ENCODE measurements around the gene ANKRD33B.
"Not testable (repeated sequence)": the region's sequence is repeated elsewhere in the genome, so short reads cannot be mapped to it uniquely, and the experiment has no call there.

The ANKRD33B gene

GRCh38 chr5:10543585-10544040 is 20.3 kb upstream of the ANKRD33B start:
- H3K27me3 ChIP-seq, result no peaks in the 10 kb centered on the region
- H3K9me3 ChIP-seq, result no peaks in the 10 kb centered on the region
- peak overlapping the region; percentile 4 for H3K27ac ChIP-seq
- no peaks in the 10 kb centered on the region for H3K36me3 ChIP-seq
- H3K4me1 ChIP-seq (ENCODE audit: control insufficient read depth in 1 of 2, insufficient read depth in 1 of 2, low read depth in 1 of 2, low read length in 1 of 2), result peaks cover 53 to 57% of the 10 kb centered on the region in 2 experiments
- no peak overlapping the region for H3K4me3 ChIP-seq (ENCODE audit: low read depth in 1 of 2, low read length in 1 of 2)
- no peak for TF ChIP-seq CTCF (IDR thresholded peaks at IDR 0.05)

- Histone ChIP-seq H3K27me3 (no peaks in the 10 kb centered on the region), H3K4me1 (ENCODE audit: control insufficient read depth in 1 of 2, insufficient read depth in 1 of 2, low read depth in 1 of 2, low read length in 1 of 2) (peaks cover 39 to 46% of the 10 kb centered on the region in 2 experiments), H3K9me3 (no peaks in the 10 kb centered on the region), H3K4me3 (ENCODE audit: low read depth in 1 of 2, low read length in 1 of 2) (no peak overlapping the region), H3K27ac (no peak overlapping the region), H3K36me3 (no peaks in the 10 kb centered on the region)
- TF ChIP-seq CTCF (IDR thresholded peaks at IDR 0.05), result no peak
Measured at GRCh38 chr5:10545084-10545483, 18.8 kb upstream of the ANKRD33B start.

- peaks cover 37 to 46% of the 10 kb centered on the region in 2 experiments for H3K4me1 ChIP-seq (ENCODE audit: control insufficient read depth in 1 of 2, insufficient read depth in 1 of 2, low read depth in 1 of 2, low read length in 1 of 2)
- H3K4me3 ChIP-seq (ENCODE audit: low read depth in 1 of 2, low read length in 1 of 2), result no peak overlapping the region
- TF ChIP-seq CTCF (IDR thresholded peaks at IDR 0.05), result no peak
- no peaks in the 10 kb centered on the region for H3K9me3 ChIP-seq
- H3K27me3 ChIP-seq, result no peaks in the 10 kb centered on the region
- H3K36me3 ChIP-seq, result no peaks in the 10 kb centered on the region
- peak overlapping the region; percentile 47 for H3K27ac ChIP-seq
Measured at GRCh38 chr5:10546186-10546585, 17.7 kb upstream of the ANKRD33B start.

- Histone ChIP-seq H3K4me3 (ENCODE audit: low read depth in 1 of 2, low read length in 1 of 2) (no peak overlapping the region), H3K27me3 (no peaks in the 10 kb centered on the region), H3K36me3 (no peaks in the 10 kb centered on the region), H3K4me1 (ENCODE audit: control insufficient read depth in 1 of 2, insufficient read depth in 1 of 2, low read depth in 1 of 2, low read length in 1 of 2) (peaks cover 38 to 47% of the 10 kb centered on the region in 2 experiments), H3K9me3 (no peaks in the 10 kb centered on the region), H3K27ac (no peak overlapping the region)
- TF ChIP-seq CTCF (IDR thresholded peaks at IDR 0.05), result no peak
Measured at GRCh38 chr5:10548418-10549122, 15.3 kb upstream of the ANKRD33B start.

- not testable (repeated sequence) for H3K27me3 ChIP-seq; H3K4me3 ChIP-seq (ENCODE audit: low read depth in 1 of 2, low read length in 1 of 2); H3K9me3 ChIP-seq; H3K36me3 ChIP-seq; H3K27ac ChIP-seq
- H3K4me1 ChIP-seq (ENCODE audit: control insufficient read depth in 1 of 2, insufficient read depth in 1 of 2, low read depth in 1 of 2, low read length in 1 of 2), result peaks cover 32 to 42% of the 10 kb centered on the region in 2 experiments
Measured at GRCh38 chr5:10549123-10549514, 14.8 kb upstream of the ANKRD33B start.

GRCh38 chr5:10550222-10550995 is 13.5 kb upstream of the ANKRD33B start:
- Histone ChIP-seq H3K36me3 (no peaks in the 10 kb centered on the region), H3K27me3 (no peaks in the 10 kb centered on the region), H3K27ac (no peak overlapping the region), H3K4me3 (ENCODE audit: low read depth in 1 of 2, low read length in 1 of 2) (no peak overlapping the region), H3K4me1 (ENCODE audit: control insufficient read depth in 1 of 2, insufficient read depth in 1 of 2, low read depth in 1 of 2, low read length in 1 of 2) (peaks cover 28 to 29% of the 10 kb centered on the region in 2 experiments), H3K9me3 (no peaks in the 10 kb centered on the region)
- TF ChIP-seq CTCF (IDR thresholded peaks at IDR 0.05), result no peak
